GF-D8 (cell line): ENCODE results near the gene DCAF12.

Experiments
- DNase-seq: peaks from one replicate; lab custom pipeline; 2025; lab: John Stamatoyannopoulos, UW

Gene DCAF12

GRCh38 chr9:34125681-34126206, 754 bp downstream of the DCAF12 start:
- no peak for DNase-seq

DNA sequence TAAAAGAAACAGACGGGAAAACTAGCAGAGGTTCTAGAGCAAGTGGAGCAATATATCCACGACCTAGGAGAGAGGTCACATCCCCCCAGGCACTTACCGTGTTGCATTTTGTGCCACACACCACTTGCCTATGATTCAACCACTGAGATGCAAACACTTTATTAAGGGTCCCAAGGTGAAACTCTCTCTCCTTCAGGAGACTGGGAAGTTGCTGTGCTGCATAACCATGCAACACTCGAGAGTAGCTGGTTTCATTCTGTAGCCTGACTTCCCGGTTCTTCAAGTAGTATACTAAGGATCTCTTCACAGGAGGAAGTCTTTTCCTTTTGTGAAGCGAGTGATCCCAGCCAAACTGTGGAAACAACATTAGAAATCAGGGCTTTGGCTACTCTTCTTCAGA, 1.6 kb downstream of the DCAF12 start:
- no peak for DNase-seq

DNA sequence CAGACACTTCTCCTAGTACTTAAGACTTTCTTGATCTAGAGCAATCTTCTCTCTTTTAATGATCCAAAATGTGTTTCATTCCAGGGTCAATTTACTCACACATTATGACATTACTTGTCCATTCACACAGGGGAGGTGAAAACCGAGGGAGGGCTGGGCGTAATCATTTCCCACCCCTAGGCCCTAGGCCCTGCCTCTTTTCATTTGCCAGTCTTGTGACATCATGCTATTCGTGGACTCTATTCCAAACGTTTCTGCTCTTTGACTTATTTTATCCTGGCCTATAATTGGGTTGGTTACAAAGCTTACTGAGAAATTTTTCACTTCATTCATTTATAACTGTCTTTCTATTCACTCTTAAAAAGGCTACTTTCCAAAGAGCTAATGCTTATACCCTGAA, 2.4 kb downstream of the DCAF12 start:
- peak; percentile 78 for DNase-seq

DNA sequence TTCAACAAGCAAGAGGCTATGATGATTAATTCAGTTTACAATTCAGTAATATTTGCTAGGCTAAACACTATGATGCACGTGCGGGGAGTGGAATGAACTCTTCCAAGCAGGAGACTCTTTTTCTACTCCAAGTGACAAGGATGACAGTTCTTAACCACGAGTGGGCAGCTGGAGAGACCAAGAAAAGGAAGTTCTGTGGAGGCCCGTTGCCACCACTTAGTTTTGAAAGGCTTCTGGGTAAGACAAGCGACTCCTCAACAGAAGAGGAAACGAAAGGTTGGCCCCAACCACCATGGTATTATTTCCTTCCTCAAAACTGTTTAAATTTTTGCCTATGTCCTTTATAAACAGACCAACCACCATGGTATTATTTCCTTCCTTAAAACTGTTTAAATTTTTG, 2.8 kb downstream of the DCAF12 start:
- DNase-seq: peak; percentile 96

DNA sequence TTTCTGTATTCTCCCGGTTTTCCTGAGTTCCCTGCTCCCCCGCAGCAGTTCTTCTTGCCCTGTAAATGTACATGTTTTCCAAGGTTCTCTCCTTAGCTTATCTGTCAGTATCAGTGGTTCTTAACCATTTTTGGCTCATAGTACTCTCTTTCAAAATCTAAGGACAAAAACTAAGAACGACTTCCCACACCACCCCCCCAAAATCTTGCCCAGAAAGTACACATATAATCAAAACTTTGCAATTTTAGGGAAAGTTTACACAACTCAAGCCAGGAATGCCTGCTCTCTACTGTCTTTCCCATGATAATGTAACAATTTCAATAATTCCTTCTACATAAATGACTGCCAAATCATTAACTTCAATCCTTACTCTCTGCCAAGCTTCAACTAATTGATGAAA, 4.5 kb downstream of the DCAF12 start:
- no peak for DNase-seq

- DNase-seq: no peak
Observed at GRCh38 chr9:34119713-34120112, 6.8 kb downstream of the DCAF12 start.

DNA sequence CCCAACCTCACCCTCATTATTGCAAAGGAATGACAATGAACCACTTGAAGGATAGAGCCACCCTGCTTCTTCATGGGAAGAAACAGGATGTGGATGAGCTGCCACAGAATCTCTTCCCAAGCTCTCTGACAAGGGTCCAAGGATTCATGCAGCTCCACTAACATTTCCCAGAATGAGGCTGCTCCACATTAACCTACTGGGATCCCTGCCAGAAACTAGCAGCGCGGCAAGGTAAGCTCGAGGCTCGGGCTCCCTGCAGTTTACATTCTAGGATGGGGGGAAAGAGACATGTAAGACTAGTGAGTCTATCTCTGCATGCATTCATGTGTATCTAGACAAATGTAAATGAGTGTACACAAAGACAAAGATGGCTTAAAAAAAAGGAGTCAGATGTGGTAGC, 12.1 kb downstream of the DCAF12 start:
- DNase-seq: no peak

GRCh38 chr9:34106110-34106509, 20.4 kb downstream of the DCAF12 start:
- DNase-seq: no peak

GRCh38 chr9:34102796-34103195, 23.7 kb downstream of the DCAF12 start:
- no peak for DNase-seq

DNA sequence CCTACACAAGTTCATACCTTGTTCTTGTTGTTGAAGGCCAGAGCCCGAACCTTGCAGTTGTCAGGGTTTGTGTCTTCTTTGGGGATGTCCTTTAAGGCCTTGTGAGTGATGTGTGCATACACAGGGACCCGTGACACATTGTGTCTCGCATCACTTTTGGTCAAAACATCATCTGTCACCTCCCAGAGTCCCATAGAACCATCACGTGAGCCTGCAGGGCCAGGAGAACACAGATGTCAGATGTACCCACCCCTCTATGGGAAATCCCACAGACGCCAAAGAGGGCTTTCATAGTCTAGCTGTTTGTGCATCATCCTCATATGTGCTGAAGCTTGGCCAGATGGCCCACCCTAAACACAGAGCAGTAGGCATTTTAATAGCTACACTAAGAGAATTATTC, 28.2 kb downstream of the DCAF12 start:
- DNase-seq: no peak

GRCh38 chr9:34097865-34098264, 28.6 kb downstream of the DCAF12 start:
- DNase-seq: no peak

DNA sequence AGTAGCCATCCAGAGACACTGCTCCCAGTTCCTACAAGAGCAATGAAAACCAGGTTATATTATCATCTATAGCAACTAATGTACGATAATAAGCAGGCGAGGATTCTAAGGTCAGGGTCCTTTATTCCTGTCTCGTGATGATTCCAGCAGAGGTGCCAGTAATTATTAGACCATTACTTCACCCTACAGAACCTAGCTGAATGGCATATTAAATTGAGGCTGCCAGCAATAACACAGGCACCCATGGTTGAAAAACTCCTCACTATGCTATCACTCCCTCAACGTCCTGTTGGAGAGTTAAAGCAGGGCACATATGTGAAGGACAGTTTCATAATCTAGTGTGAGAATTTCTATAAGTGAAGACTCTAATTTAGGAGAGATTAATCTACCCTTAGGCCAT, 29.7 kb downstream of the DCAF12 start:
- no peak for DNase-seq

- no peak for DNase-seq
Observed at GRCh38 chr9:34093578-34093977, 32.9 kb downstream of the DCAF12 start.

GRCh38 chr9:34089311-34089710, 37.2 kb downstream of the DCAF12 start:
- DNase-seq: no peak

- no peak for DNase-seq
Observed at GRCh38 chr9:34087370-34087769, 39.1 kb downstream of the DCAF12 start.

DNA sequence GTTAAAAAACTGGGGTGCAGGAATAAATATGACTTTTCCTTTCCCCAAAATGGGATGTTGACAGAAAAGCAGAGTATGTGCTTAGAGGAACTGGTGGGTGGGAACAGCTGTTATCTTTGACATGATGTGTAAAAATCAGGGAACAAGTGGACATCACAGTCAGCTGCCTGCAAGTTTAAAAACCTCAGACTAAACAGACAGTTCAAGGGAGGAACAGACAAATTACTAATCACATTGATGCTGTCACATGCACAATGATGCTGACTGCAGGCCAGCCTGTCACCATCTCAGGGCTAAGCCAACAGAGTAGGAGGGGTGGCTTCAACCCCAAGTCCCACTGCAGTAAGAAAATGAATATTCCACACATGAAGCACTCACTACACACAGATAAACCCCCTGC, 39.6 kb downstream of the DCAF12 start:
- DNase-seq: no peak

- no peak for DNase-seq
Observed at GRCh38 chr9:34085581-34086500, 40.7 kb downstream of the DCAF12 start.

GRCh38 chr9:34084562-34084961, 41.9 kb downstream of the DCAF12 start:
- no peak for DNase-seq

GRCh38 chr9:34079181-34079580, 47.3 kb downstream of the DCAF12 start:
- DNase-seq: no peak

DNA sequence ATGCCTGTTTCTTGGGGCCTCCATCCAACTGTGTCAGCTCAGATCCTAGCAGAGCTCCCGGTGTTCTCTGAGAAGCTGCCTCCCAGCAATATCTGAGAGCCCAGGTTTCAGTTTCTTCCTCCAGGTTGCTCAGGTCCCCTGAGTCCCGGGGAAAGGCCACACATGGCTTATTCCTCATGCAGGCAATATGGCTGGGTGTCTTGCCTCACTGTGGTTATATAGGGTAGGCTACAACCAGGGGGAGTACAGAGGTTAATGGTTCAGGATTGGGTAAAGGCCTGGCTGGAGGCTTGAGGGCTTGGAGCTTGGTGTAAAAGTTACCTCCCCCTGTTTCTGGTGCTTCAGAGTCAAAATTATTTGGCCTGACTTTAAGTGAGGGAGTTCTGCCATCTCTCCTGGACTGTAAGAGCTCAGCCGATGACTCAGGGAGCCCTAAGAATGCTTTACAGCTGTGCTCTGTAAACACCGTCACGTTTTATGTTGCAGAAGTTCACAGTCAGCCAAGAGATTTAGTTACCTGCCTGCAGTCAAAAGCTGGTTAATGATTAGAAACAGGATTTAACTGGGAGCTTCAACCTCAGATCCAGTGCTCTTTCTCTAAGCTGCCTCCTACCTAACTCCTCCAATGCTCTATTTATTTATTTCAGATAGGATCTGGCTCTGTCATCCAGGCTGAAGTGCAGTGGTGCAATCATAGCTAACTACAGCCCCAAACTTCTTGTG, 53.5 kb downstream of the DCAF12 start:
- no peak for DNase-seq

GRCh38 chr9:34072410-34072809, 54.1 kb downstream of the DCAF12 start:
- no peak for DNase-seq

DNA sequence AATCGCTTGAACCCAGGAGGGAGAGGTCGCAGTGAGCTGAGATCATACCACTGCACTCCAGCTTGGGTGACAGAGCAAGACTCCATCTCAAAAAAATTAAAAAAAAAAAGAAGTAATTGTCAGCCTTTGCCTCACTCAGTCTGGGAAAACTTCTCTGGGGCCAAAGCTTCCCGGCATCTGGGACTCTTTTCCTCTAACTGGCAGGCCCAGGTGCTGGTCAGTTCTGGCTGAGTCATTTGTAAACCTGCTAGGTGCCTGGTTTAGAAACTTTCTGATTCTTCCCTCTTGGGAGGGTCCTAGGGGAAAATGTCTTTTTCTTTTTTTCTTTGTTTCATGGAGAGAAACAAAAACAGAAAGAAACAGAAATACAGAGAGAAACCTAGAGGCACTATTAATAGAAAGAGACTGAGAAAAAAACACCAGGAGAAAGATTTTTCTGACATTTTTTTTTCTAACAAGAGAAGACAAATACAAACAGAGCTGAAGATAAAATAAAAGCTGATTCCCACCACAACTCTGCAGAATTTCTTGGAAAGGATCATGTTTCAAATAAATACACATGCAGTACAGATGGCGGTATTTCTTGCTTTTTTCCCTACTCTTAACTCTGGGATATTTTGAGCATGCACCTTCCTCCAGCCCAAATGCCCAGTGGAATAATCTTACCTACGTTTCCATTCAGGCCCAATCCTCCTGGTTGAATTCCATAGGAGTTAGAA, 55.7 kb downstream of the DCAF12 start:
- no peak for DNase-seq
